HUES64 (cell line): ENCODE measurements around the gene PCOLCE2.

Experiments
- H3K27ac ChIP-seq: 2 replicates; pipeline ENCODE4 v1.7.0; 2013; ENCODE audit warnings: low read depth, low read length, inconsistent platforms
- H3K27me3 ChIP-seq: 2 replicates; pipeline ENCODE4 v1.6.1; 2013; ENCODE audit warnings: mild to moderate bottlenecking, low read length; ENCODE audit not compliant: insufficient read depth
- H3K36me3 ChIP-seq: 2 replicates; pipeline ENCODE4 v1.6.1; 2013; ENCODE audit warnings: mild to moderate bottlenecking, low read length; ENCODE audit not compliant: insufficient read depth
- H3K4me1 ChIP-seq: 2 replicates; pipeline ENCODE4 v1.6.1; 2013; ENCODE audit warnings: mild to moderate bottlenecking, low read length, moderate library complexity; ENCODE audit not compliant: insufficient read depth
- H3K4me3 ChIP-seq: 2 replicates; pipeline ENCODE4 v1.5.1; 2013; ENCODE audit warnings: mild to moderate bottlenecking, low read length, moderate library complexity
- H3K9ac ChIP-seq: 2 replicates; pipeline ENCODE4 v1.6.1; 2013; ENCODE audit warnings: mild to moderate bottlenecking, low read depth, low read length
- H3K9me3 ChIP-seq: 2 replicates; pipeline ENCODE4 v1.6.1; 2013; ENCODE audit warnings: low read depth, low read length; ENCODE audit not compliant: insufficient read depth
- WGBS: fragments of 150-250, 120-280 bp; methylation state at CpG from one replicate; pipeline ENCODE4 v1.1.7; 2013; ENCODE audit warnings: missing lambda C conversion rate; 5-methylcytosine and 5-hydroxymethylcytosine counted together

The PCOLCE2 gene

GRCh38 chr3:142898346-142899213, 9.7 kb upstream of the PCOLCE2 start:
- H3K9ac ChIP-seq: no peak overlapping the region
- no peaks in the 10 kb centered on the region for H3K27me3 ChIP-seq
- no peaks in the 10 kb centered on the region for H3K4me1 ChIP-seq
- H3K27ac ChIP-seq: no peak overlapping the region
- no peak overlapping the region for H3K4me3 ChIP-seq
- 92% methylated on average over 3 of the region's 3 CpGs for WGBS
- no peaks in the 10 kb centered on the region for H3K9me3 ChIP-seq
- H3K36me3 ChIP-seq: no peaks in the 10 kb centered on the region

GRCh38 chr3:142897807-142898206, 8.9 kb upstream of the PCOLCE2 start:
- H3K27me3 ChIP-seq: no peaks in the 10 kb centered on the region
- 95% methylated on average over 2 of the region's 2 CpGs for WGBS
- H3K36me3 ChIP-seq: no peaks in the 10 kb centered on the region
- H3K4me1 ChIP-seq: no peaks in the 10 kb centered on the region
- no peak overlapping the region for H3K9ac ChIP-seq
- no peak overlapping the region for H3K27ac ChIP-seq
- H3K4me3 ChIP-seq: no peak overlapping the region
- no peaks in the 10 kb centered on the region for H3K9me3 ChIP-seq

- Histone ChIP-seq H3K36me3 (no peaks in the 10 kb centered on the region), H3K27ac (no peak overlapping the region)
Observed at GRCh38 chr3:142896996-142897395, 8.1 kb upstream of the PCOLCE2 start.

GRCh38 chr3:142896201-142896755, 7.4 kb upstream of the PCOLCE2 start:
- Histone ChIP-seq H3K9ac (no peak overlapping the region), H3K27me3 (no peaks in the 10 kb centered on the region), H3K27ac (no peak overlapping the region), H3K36me3 (no peaks in the 10 kb centered on the region), H3K4me3 (no peak overlapping the region), H3K4me1 (no peaks in the 10 kb centered on the region), H3K9me3 (no peaks in the 10 kb centered on the region)
- 93% methylated on average over 9 of the region's 9 CpGs for WGBS

More at GRCh38 chr3:142896996-142897395, 8.1 kb upstream of the PCOLCE2 start:
- Histone ChIP-seq H3K4me1 (no peaks in the 10 kb centered on the region), H3K9ac (no peak overlapping the region), H3K9me3 (no peaks in the 10 kb centered on the region), H3K4me3 (no peak overlapping the region), H3K27me3 (no peaks in the 10 kb centered on the region)
- no CpG with 5 or more reads among the region's 1 CpG for WGBS

- Histone ChIP-seq H3K9ac (no peak overlapping the region), H3K27ac (no peak overlapping the region), H3K4me3 (no peak overlapping the region), H3K4me1 (0 out of 2 replicates have a peak, but pooled peaks cover 3% of the 10 kb centered on the region), H3K36me3 (no peaks in the 10 kb centered on the region), H3K27me3 (peaks cover 13% of the 10 kb centered on the region), H3K9me3 (no peaks in the 10 kb centered on the region)
- WGBS: 90% methylated on average over 3 of the region's 3 CpGs
Observed at GRCh38 chr3:142894493-142894892, 5.6 kb upstream of the PCOLCE2 start.

GRCh38 chr3:142892714-142893113, 3.8 kb upstream of the PCOLCE2 start:
- Histone ChIP-seq H3K9ac (no peak overlapping the region), H3K4me1 (peaks cover 6% of the 10 kb centered on the region; the same call in 1 of the 2 replicates), H3K36me3 (no peaks in the 10 kb centered on the region), H3K9me3 (no peaks in the 10 kb centered on the region), H3K4me3 (no peak overlapping the region), H3K27ac (no peak overlapping the region), H3K27me3 (peaks cover 22% of the 10 kb centered on the region)
- 98% methylated on average over 2 of the region's 2 CpGs for WGBS

- Histone ChIP-seq H3K27me3 (peaks cover 22% of the 10 kb centered on the region), H3K4me3 (no peak overlapping the region), H3K9me3 (no peaks in the 10 kb centered on the region), H3K36me3 (no peaks in the 10 kb centered on the region), H3K9ac (no peak overlapping the region), H3K4me1 (peaks cover 8% of the 10 kb centered on the region; the same call in 1 of the 2 replicates), H3K27ac (no peak overlapping the region)
- WGBS: no CpG with 5 or more reads among the region's 2 CpGs
Observed at GRCh38 chr3:142890592-142890991, 1.7 kb upstream of the PCOLCE2 start.

- H3K27ac ChIP-seq: no peak overlapping the region
- H3K27me3 ChIP-seq: peaks cover 22% of the 10 kb centered on the region
- peak overlapping the region; percentile 90 for H3K9ac ChIP-seq
- H3K4me1 ChIP-seq: peaks cover 11% of the 10 kb centered on the region; the same call in 1 of the 2 replicates
- 21% methylated on average over 28 of the region's 29 CpGs for WGBS
- H3K4me3 ChIP-seq: peak overlapping the region; percentile 84
- H3K36me3 ChIP-seq: no peaks in the 10 kb centered on the region
- H3K9me3 ChIP-seq: no peaks in the 10 kb centered on the region
Observed at GRCh38 chr3:142889212-142890014, 530 bp upstream of the PCOLCE2 start.

- 5% methylated on average over 14 of the region's 14 CpGs for WGBS
- Histone ChIP-seq H3K27me3 (peaks cover 22% of the 10 kb centered on the region), H3K4me3 (peak overlapping the region; percentile 84), H3K36me3 (no peaks in the 10 kb centered on the region), H3K4me1 (peaks cover 11% of the 10 kb centered on the region; the same call in 1 of the 2 replicates), H3K9me3 (no peaks in the 10 kb centered on the region), H3K27ac (no peak overlapping the region), H3K9ac (peak overlapping the region; percentile 90)
Observed at GRCh38 chr3:142888099-142888480, 793 bp downstream of the PCOLCE2 start.

- Histone ChIP-seq H3K4me1 (peaks cover 11% of the 10 kb centered on the region; the same call in 1 of the 2 replicates), H3K27ac (no peak overlapping the region), H3K9me3 (no peaks in the 10 kb centered on the region), H3K4me3 (no peak overlapping the region), H3K36me3 (no peaks in the 10 kb centered on the region), H3K27me3 (peaks cover 22% of the 10 kb centered on the region), H3K9ac (no peak overlapping the region)
- 80% methylated on average over 2 of the region's 2 CpGs for WGBS
Observed at GRCh38 chr3:142886940-142887339, 1.9 kb downstream of the PCOLCE2 start.

- Histone ChIP-seq H3K36me3 (no peaks in the 10 kb centered on the region; the same call in 1 of the 2 replicates), H3K9ac (no peak overlapping the region), H3K27me3 (peaks cover 22% of the 10 kb centered on the region), H3K27ac (no peak overlapping the region), H3K4me1 (peaks cover 11% of the 10 kb centered on the region; the same call in 1 of the 2 replicates), H3K9me3 (no peaks in the 10 kb centered on the region), H3K4me3 (no peak overlapping the region)
- WGBS: 89% methylated on average over 7 of the region's 7 CpGs
Observed at GRCh38 chr3:142886021-142886420, 2.9 kb downstream of the PCOLCE2 start.
